DMS79 (cell line): ENCODE measurements around the gene ARAF.

Experiments used
- DNase-seq: peaks from one replicate; lab custom pipeline; 2025; lab: John Stamatoyannopoulos, UW

ARAF gene

GRCh38 chrX:47564438-47565085 is 3.6 kb downstream of the ARAF start:
- no peak for DNase-seq

- DNase-seq, result no peak
Measured at GRCh38 chrX:47566841-47567240, 5.8 kb downstream of the ARAF start.

- DNase-seq, result no peak
Measured at GRCh38 chrX:47568656-47569295, 7.8 kb downstream of the ARAF start.

- no peak for DNase-seq
Measured at GRCh38 chrX:47570794-47571193, 9.8 kb downstream of the ARAF start.

- no peak for DNase-seq
Measured at GRCh38 chrX:47571215-47571614, 10.2 kb downstream of the ARAF start.

GRCh38 chrX:47571896-47572295 is 10.9 kb downstream of the ARAF start:
- DNase-seq, result no peak

GRCh38 chrX:47572773-47573340 is 11.9 kb downstream of the ARAF start:
- DNase-seq, result no peak

GRCh38 chrX:47573341-47574075 is 12.5 kb downstream of the ARAF start:
- no peak for DNase-seq

GRCh38 chrX:47574076-47574546 is 13.1 kb downstream of the ARAF start:
- no peak for DNase-seq

- no peak for DNase-seq
Measured at GRCh38 chrX:47574547-47575301, 13.7 kb downstream of the ARAF start.

GRCh38 chrX:47576021-47576898 is 15.3 kb downstream of the ARAF start:
- no peak for DNase-seq

- no peak for DNase-seq
Measured at GRCh38 chrX:47577424-47577823, 16.4 kb downstream of the ARAF start.

- DNase-seq, result no peak
Measured at GRCh38 chrX:47577901-47578300, 16.9 kb downstream of the ARAF start.

GRCh38 chrX:47578692-47579091 is 17.7 kb downstream of the ARAF start:
- DNase-seq, result no peak

GRCh38 chrX:47579537-47579936 is 18.5 kb downstream of the ARAF start:
- no peak for DNase-seq

- DNase-seq, result no peak
Measured at GRCh38 chrX:47581731-47582647, 21.0 kb downstream of the ARAF start, which contains the start of gene TIMP1. Gene TIMP1, plus strand, starts transcription at chrX:47582436. Its CDS starts 980 bp downstream, at chrX:47583416.

GRCh38 chrX:47583240-47583861 is 22.3 kb downstream of the ARAF start:
- DNase-seq, result no peak

GRCh38 chrX:47584714-47585113 is 23.7 kb downstream of the ARAF start:
- DNase-seq, result no peak

- no peak for DNase-seq
Measured at GRCh38 chrX:47585273-47585672, 24.3 kb downstream of the ARAF start.
